ENCODE measurements around the gene BBS5.

- no peak for TF ChIP-seq CTCF (IDR thresholded peaks at IDR 0.05; ENCODE audit: low read depth, low read length)
- TF ChIP-seq EZH2phosphoT487 (IDR thresholded peaks at IDR 0.05; ENCODE audit: low read depth) = no peak
Measured at GRCh38 chr2:169486487-169486886, 7.2 kb downstream of the BBS5 start.

All from OCI-LY3 (cell line).